Esophagus squamous epithelium (tissue), 5 donors: Measurements from ENCODE around the gene RASSF1. TPM values are rescaled to one million over a fixed set of nuclear protein-coding genes. Genes with fewer than 3 reads are reported as not detected.

Source experiments
- DNase-seq: peaks from one replicate; lab custom pipeline; 2025; lab: John Stamatoyannopoulos, UW
- H3K27ac ChIP-seq, 4 donors: fragments of 200-600 bp; sonication (generic); one replicate each; pipeline ENCODE4 v1.5.1; 2016 to 2019; ENCODE audit warnings: mild to moderate bottlenecking in 1 of 4
- H3K27me3 ChIP-seq, 4 donors: fragments of 200-600 bp; sonication (generic); 1 replicate in 3 of 4; 2 replicates in 1 of 4; pipeline versions ENCODE4 v1.5.1 to v1.6.0; 2017 to 2021; ENCODE audit warnings: antibody characterized with exemption in 1 of 4
- H3K36me3 ChIP-seq, 3 donors: fragments of 200-600 bp; sonication (generic); one replicate each; pipeline ENCODE4 v1.5.1; 2016 to 2019
- H3K4me1 ChIP-seq, 3 donors: fragments of 200-600 bp; sonication (generic); one replicate each; pipeline ENCODE4 v1.5.1; 2017 to 2019
- H3K4me3 ChIP-seq, 4 donors: fragments of 200-600 bp; sonication (generic); 1 replicate in 3 of 4; 2 replicates in 1 of 4; pipeline ENCODE4 v1.5.1; 2016 to 2019; ENCODE audit warnings: mild to moderate bottlenecking in 2 of 4, moderate library complexity in 1 of 4
- H3K9me3 ChIP-seq, 3 donors: fragments of 200-600 bp; sonication (generic); one replicate each; pipeline ENCODE4 v1.5.1; 2016 to 2019
- POLR2A ChIP-seq, 4 donors: fragments of 450-650 bp; IDR thresholded peaks; one replicate each; pipeline ENCODE4 v1.6.1; 2017; ENCODE audit warnings: antibody characterized with exemption in 4 of 4, mild to moderate bottlenecking in 4 of 4, moderate library complexity in 3 of 4
- WGBS, 2 donors: methylation state at CpG; one replicate each; pipeline ENCODE4 v1.1.5; 2018; 5-methylcytosine and 5-hydroxymethylcytosine counted together
- intact Hi-C: fragments of 100-400 bp; cut with DNase I; formaldehyde crosslinking; loops from one replicate; pipeline ENCODE4 v1.15.0; 2022
- total RNA-seq, 4 donors: library from RNA; depleted of rRNA; stranded (reverse); fragments of >200 nt; gene quantifications; one replicate each; pipeline ENCODE4 v1.1.0, GENCODE V29; 2016
- TF ChIP-seq, protein P1 (sequence below), 6 experiments: fragments of 450-650 bp in 4 of 6; fragments of 200-600 bp in 2 of 6; sonication (generic) in 2 of 6; IDR thresholded peaks; one replicate each; pipeline ENCODE4 v1.5.1; 2016 to 2019; ENCODE audit warnings: antibody characterized with exemption in 6 of 6, mild to moderate bottlenecking in 4 of 6, moderate library complexity in 4 of 6
- donor health status: DM: yes; HTN: yes; CAD: no.

RASSF1 gene
- total RNA-seq, 4 donors from 2014 or later, result 11.9 to 31.7 (median 24.9) TPM

DNA sequence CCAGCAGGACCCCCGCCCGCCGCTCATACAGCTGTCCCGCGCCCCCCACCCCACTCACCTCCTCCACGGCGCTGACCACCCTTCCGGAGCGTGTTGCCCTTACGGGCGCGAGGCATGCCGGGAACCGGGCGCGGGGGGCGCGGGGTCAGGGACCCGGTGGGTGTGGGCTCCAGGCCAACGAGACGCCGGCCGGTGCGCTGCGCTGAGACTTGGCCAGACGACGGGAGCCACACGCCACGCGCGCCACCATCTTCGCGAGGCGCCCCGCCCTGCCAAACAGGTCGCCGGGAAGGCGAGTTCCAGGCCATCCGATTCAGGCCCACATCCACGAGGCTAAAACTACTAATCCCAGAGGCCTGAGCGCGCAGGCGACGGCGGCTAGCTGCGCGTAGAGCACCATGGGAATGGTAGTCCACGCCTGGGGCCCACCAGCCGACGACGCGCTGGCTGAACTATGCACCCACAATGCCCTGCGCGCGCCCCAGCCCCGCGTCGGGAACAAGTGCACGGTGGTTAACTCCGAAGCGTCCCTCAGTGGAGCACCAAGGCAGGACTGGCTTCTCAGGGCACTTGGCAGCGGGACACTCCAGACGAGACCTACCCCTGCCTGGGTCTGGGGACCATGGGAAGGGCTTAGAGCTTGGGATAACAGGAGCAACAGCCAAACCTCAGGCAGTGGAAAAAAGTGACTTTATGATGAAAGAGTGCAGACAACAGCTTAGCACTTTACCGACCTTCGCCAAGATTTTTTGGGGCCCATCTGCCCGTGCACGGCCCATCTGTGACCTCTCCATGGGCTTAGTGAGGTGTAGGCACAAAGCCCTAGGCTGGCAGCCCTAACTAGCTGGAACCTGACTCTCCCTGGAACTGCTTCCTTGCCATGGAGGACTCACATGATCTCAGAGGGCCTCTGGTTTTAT is 48.2 kb downstream of the RASSF1 start, which contains the start of gene IFRD2:
Gene IFRD2, minus strand, starts transcription at position 271 of the 920 bp plus-strand sequence. Its CDS starts 155 bp downstream, at position 116.
- intact Hi-C loops, result no loop called here
- peak; percentile 91 for DNase-seq
- H3K4me3 ChIP-seq, result peak within 1 kb of the TSS; percentile 67 to 100 (median 80)
- 0% methylated on average over 4 to 6 of the region's 67 CpGs for WGBS, 2 donors
- peak within 1 kb of the TSS; percentile 84 to 92 (median 91) for H3K27ac ChIP-seq
- TF ChIP-seq POLR2A (IDR thresholded peaks at IDR 0.05), result peak in 3 of 4 donors; percentile 51 to 81 (median 76)
- TF ChIP-seq, protein P1, sequence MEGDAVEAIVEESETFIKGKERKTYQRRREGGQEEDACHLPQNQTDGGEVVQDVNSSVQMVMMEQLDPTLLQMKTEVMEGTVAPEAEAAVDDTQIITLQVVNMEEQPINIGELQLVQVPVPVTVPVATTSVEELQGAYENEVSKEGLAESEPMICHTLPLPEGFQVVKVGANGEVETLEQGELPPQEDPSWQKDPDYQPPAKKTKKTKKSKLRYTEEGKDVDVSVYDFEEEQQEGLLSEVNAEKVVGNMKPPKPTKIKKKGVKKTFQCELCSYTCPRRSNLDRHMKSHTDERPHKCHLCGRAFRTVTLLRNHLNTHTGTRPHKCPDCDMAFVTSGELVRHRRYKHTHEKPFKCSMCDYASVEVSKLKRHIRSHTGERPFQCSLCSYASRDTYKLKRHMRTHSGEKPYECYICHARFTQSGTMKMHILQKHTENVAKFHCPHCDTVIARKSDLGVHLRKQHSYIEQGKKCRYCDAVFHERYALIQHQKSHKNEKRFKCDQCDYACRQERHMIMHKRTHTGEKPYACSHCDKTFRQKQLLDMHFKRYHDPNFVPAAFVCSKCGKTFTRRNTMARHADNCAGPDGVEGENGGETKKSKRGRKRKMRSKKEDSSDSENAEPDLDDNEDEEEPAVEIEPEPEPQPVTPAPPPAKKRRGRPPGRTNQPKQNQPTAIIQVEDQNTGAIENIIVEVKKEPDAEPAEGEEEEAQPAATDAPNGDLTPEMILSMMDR (IDR thresholded peaks at IDR 0.05), result peak in 2 of 6 experiments; percentile 9 to 46
- no peaks in the 10 kb centered on the region for H3K27me3 ChIP-seq
- H3K4me1 ChIP-seq, result peaks cover 17 to 33% (median 23%) of the 10 kb centered on the region in 3 donors
- H3K9me3 ChIP-seq, result no peaks in the 10 kb centered on the region
- peaks cover 24 to 46% (median 29%) of the 10 kb centered on the region in 3 donors for H3K36me3 ChIP-seq

DNA sequence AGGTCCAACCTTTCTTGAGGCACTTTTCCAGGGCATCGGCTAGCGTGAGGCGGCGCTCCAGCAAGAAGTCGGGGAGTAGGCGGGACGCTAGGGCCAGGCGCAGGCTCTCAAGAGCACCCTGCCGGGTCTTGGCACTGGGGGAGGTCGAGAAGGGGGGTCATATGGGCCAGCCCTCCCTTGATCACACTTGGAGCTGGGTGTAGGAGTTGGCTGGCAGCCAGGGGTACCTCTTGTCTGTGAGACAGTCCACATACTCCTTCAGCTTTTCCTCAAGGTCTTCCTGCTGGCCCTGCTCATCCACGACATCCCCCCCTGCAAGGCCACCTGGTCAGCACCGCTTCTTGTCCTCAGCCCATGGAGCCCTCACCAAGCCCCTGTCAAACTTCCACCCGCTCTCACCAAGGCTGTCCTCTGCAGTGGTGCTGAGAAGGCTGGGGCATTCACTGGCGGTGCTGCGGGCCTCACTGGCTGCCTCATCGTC is 50.4 kb downstream of the RASSF1 start:
- DNase-seq, result no peak
- no peaks in the 10 kb centered on the region for H3K9me3 ChIP-seq
- H3K4me3 ChIP-seq, result no peak overlapping the region
- no peak overlapping the region for H3K27ac ChIP-seq
- peaks cover 31 to 50% (median 32%) of the 10 kb centered on the region in 3 donors for H3K36me3 ChIP-seq
- no peak for TF ChIP-seq POLR2A (IDR thresholded peaks at IDR 0.05)
- TF ChIP-seq, protein P1 (IDR thresholded peaks at IDR 0.05), result no peak
- H3K4me1 ChIP-seq, result peaks cover 17 to 33% (median 23%) of the 10 kb centered on the region in 3 donors
- intact Hi-C loops, result no loop called here
- no peaks in the 10 kb centered on the region for H3K27me3 ChIP-seq
- 90 to 100% methylated on average over 1 to 11 of the region's 16 CpGs for WGBS, 2 donors

DNA sequence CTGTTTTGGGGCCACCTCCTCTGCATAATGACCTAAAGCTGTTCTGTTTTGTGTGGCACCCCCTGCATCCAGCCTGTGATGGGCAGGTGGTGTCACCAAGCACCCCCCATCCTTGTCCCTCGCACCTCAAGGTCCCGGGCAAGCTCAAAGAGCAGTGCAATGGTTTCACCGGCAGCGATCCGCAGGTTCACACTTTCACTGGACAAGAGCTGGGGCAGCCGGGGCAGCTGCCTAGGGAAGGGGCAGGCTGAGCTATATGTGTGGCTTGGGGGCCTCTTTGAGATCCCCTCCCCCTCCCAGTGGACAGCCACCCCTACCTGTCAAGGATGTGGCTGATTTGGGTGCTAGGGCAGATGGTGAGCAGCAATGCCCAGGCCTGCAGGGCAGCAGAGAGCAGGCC is 51.5 kb downstream of the RASSF1 start:
- Histone ChIP-seq H3K27me3 (no peaks in the 10 kb centered on the region), H3K9me3 (no peaks in the 10 kb centered on the region), H3K36me3 (peaks cover 31 to 50% (median 32%) of the 10 kb centered on the region in 3 donors), H3K4me1 (peaks cover 17 to 33% (median 23%) of the 10 kb centered on the region in 3 donors), H3K27ac (no peak overlapping the region), H3K4me3 (no peak overlapping the region)
- intact Hi-C loops, result no loop called here
- WGBS, 2 donors, result 100% methylated on average over 4 of the region's 6 CpGs; no CpG with 5 or more reads in 1 of the 2 donors
- TF ChIP-seq POLR2A (IDR thresholded peaks at IDR 0.05), result no peak
- TF ChIP-seq, protein P1 (IDR thresholded peaks at IDR 0.05), result no peak
- no peak for DNase-seq

DNA sequence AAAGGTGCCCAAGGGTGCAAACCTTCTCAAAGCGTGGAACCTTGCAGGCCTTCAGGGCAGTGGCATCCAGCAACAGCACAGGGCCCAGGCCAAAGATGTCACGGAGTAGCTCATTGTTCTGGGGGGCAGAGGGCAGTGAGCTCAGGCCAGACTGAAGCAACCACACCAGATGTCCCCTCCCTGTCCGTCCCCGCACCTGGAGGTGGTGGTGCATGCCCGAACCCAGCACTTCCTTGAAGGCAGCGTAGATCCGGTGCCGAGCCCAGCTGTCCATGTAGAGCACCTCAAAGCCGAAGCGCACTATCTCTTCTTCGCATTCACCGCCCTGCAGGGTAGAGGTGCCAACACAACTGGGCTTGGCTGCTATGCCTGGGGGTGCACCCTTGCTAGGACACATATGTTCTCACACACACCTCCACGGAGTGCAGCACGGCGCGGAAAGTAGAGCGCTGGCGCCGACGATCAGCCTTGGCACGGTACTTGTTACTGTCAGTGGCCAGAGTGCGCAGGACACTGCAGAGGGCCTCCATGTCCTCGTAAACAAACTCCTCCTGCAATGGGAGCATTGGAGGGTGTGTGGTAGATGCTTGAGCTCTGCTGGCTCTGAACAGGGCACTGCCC is 52.1 kb downstream of the RASSF1 start:
- intact Hi-C loops, result no loop called here
- TF ChIP-seq, protein P1 (IDR thresholded peaks at IDR 0.05), result no peak
- no peak for TF ChIP-seq POLR2A (IDR thresholded peaks at IDR 0.05)
- DNase-seq, result no peak
- H3K27me3 ChIP-seq, result no peaks in the 10 kb centered on the region
- peaks cover 31 to 50% (median 32%) of the 10 kb centered on the region in 3 donors for H3K36me3 ChIP-seq
- H3K27ac ChIP-seq, result no peak overlapping the region
- H3K9me3 ChIP-seq, result no peaks in the 10 kb centered on the region
- 95% methylated on average over 16 of the region's 23 CpGs; no CpG with 5 or more reads in 1 of the 2 donors for WGBS, 2 donors
- H3K4me1 ChIP-seq, result peaks cover 17 to 33% (median 23%) of the 10 kb centered on the region in 3 donors
- H3K4me3 ChIP-seq, result no peak overlapping the region
